LoVo (cell line): ENCODE results near the gene SFXN3.

Experiments used
- DNase-seq: peaks from one replicate; pipeline ENCODE4 v3.0.0-alpha.2; 2016; ENCODE audit warnings: low spot score

Gene SFXN3

DNA sequence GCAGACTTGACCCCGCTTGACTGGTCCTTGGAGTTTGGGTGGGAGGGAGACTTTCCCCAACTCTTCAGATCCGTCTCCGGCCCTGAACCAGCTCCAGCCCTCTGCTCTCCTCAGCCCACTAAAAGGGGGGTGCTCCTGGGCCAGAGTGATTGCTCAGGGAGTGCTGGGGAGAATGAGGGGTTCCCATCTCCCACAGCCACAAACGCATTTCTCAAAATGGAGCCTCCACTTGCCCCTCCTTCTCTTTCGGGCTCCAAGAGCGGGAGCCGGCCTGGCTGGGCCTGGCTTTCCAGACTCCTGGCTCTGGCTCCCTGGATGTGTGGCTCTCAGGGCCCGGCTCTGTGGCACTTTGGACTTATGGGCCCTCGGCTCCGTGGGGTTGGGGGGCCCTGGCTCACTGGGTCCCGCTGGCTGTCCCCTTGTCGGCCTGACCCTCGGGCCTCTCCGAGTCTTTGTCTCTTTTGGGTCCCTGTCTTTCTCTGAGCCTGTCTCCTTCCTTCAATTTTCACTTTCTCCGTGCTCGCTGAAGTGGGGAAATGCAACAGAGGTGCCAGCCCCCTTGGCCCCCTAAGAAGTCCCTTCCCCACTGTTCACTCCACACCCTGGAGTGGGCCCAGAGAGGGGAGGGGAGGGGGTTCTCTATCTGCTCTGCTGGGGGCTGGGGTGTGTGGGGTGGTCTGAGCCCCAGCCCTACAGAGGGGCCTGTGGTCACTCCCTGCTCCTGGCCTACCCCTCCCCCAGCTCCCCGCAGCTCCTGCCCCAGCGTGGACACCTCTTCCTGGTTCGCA, 30.7 kb upstream of the SFXN3 start:
- DNase-seq = no peak

DNA sequence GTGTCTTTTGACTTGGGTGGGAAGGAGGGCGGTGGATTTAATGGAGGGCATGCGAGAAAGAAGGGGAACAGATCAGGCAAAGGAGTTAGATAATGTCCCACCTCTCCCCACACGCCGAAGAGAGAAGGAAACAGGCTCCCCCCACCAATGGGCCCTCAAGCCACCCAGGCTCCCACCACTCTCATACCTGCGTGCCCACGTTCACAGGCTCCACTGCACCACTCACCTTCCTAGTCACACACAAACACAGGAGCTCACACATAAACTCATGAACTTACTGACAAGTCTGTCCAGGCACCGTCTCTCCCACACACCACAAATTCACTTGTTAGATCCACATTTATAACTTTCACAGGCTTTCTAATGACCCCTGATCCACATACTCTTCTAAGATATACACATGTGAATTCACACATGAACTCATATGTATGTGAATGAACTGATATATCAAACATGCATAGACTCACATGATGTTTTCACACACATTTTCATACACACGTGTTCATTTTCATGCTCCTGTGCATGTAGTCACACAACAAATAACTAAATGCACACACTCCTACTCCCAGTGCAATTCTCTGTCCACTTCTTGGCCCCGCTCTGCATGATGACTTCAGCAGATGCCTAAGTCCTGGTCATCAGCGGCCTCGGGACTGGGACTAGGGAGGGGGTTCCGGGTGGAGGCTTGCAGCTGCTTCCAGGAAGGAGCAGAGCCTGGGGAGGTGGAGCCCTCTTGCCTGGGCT, 29.9 kb upstream of the SFXN3 start:
- DNase-seq = no peak

DNA sequence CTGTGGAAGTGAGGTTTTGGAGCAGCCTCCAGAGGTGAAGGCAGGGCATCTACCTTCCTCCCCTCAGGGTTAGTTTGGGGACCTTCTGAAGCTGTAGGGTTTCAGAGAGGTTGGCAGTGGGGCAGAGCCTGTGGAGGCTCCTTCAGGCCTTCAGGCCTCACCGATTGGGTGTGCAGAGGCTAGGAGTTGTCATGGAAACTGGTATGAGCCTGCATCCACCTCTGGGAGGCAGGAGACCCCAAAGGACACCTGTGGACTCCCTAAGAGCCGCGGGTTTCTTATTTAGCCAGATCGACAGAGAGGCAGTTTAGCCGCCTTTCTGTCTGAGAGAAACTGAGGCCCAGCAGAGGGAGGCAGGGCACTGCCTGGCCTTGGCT, 29.4 kb upstream of the SFXN3 start:
- no peak for DNase-seq

DNA sequence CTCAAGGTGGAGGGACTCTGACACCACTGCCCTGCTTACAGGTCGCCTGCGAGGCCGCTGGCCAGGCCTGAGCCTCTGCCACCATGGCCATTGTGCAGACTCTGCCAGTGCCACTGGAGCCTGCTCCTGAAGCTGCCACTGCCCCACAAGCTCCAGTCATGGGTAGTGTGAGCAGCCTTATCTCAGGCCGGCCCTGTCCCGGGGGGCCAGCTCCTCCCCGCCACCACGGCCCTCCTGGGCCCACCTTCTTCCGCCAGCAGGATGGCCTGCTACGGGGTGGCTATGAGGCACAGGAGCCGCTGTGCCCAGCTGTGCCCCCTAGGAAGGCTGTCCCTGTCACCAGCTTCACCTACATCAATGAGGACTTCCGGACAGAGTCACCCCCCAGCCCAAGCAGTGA, 28.6 kb upstream of the SFXN3 start:
- DNase-seq = no peak

DNA sequence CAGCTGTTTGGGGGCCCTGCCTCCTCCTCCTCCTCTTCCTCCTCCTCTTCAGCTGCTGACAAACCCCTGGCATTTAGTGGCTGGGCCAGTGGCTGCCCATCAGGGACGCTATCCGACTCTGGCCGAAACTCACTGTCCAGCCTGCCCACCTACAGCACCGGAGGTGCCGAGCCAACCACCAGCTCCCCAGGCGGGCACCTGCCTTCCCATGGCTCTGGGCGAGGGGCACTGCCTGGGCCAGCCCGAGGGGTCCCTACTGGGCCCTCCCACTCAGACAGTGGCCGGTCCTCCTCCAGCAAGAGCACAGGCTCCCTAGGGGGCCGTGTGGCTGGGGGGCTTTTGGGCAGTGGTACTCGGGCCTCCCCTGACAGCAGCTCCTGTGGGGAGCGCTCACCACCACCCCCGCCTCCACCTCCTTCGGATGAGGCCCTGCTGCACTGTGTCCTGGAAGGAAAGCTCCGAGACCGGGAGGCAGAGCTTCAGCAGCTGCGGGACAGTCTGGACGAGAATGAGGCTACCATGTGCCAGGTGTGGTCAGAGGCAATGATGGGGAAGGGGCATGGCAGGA, 27.3 kb upstream of the SFXN3 start:
- DNase-seq = no peak

DNA sequence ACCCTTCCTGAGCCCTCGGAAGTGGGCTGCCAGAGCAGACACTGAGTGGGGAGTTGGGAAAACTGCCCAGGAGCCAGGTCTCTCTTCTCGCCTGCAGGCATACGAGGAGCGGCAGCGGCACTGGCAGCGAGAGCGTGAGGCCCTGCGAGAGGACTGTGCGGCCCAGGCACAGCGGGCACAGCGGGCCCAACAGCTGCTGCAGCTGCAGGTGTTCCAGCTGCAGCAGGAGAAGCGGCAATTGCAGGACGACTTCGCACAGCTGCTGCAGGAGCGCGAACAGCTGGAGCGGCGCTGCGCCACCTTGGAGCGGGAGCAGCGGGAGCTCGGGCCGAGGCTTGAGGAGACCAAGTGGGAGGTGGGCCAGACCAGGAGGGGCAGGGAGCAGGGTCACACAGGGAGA, 25.7 kb upstream of the SFXN3 start:
- no peak for DNase-seq

DNA sequence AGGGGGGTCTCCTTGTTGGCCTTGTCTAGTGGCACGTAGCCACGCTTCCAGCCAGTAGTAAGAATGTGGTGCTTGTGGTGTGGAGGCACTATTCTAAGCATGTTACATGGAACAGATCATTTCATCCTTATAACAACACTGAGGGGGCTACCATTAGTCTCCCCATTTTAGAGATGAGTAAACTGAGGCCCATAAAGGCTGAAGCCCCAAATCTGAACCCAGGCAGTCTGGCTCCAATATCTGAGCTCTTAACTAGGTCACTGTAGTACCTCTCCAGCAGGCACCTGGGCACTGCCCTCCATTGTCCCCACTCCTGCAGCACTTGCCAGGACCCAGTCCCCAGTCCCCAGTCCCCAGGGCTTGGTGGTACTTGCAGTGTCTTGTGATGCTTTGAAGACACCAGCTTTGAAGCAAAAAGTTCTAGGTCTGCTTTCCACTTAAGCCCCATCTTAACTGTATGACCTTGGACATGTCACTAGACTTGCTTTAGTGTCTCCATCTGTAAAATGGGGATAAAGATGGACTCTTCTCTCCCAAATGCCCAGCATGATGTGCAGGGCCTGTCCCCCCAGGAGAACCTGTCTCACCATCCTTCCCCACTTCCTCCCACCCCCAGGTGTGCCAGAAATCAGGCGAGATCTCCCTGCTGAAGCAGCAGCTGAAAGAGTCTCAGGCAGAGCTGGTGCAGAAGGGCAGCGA, 25.0 kb upstream of the SFXN3 start:
- no peak for DNase-seq

DNA sequence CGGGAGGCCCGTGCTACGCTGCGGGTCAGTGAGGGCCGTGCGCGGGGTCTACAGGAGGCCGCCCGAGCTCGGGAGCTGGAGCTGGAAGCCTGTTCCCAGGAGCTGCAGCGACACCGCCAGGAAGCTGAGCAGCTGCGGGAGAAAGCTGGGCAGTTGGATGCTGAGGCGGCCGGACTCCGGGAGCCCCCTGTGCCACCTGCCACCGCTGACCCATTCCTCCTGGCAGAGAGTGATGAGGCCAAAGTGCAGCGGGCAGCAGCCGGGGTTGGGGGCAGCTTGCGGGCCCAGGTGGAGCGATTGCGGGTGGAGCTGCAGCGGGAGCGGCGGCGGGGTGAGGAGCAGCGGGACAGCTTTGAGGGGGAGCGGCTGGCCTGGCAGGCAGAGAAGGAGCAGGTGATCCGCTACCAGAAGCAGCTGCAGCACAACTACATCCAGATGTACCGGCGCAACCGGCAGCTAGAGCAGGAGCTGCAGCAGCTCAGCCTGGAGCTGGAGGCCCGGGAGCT, 24.4 kb upstream of the SFXN3 start:
- no peak for DNase-seq

DNA sequence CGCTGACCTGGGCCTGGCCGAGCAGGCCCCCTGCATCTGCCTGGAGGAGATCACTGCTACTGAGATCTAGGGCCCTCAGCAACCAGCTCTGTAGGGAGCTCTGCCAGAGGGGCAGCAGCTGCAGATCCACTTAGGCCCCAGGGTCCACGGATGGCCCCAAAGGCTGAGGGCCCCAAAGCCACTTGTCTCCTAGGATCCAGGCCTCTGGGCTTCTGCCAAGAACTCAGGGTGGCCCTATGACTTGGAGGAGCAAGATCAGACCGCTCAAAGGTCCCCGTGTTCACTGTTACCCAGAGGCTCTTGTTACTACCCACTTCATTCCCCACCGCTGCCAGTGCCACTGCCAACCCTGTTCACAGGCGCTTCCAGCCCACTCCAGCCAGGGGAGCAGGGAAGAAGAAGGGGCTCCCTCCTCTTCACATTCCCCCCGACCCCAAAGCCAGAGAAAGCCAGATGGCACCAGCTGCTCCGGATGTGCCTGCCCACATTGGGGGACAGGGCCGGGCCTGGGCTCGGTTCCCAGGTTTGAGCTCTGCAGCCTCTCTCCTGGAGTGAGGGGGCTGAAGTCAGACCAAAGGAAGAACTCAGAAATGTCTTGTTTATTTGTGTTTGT, 23.8 kb upstream of the SFXN3 start:
- no peak for DNase-seq

DNA sequence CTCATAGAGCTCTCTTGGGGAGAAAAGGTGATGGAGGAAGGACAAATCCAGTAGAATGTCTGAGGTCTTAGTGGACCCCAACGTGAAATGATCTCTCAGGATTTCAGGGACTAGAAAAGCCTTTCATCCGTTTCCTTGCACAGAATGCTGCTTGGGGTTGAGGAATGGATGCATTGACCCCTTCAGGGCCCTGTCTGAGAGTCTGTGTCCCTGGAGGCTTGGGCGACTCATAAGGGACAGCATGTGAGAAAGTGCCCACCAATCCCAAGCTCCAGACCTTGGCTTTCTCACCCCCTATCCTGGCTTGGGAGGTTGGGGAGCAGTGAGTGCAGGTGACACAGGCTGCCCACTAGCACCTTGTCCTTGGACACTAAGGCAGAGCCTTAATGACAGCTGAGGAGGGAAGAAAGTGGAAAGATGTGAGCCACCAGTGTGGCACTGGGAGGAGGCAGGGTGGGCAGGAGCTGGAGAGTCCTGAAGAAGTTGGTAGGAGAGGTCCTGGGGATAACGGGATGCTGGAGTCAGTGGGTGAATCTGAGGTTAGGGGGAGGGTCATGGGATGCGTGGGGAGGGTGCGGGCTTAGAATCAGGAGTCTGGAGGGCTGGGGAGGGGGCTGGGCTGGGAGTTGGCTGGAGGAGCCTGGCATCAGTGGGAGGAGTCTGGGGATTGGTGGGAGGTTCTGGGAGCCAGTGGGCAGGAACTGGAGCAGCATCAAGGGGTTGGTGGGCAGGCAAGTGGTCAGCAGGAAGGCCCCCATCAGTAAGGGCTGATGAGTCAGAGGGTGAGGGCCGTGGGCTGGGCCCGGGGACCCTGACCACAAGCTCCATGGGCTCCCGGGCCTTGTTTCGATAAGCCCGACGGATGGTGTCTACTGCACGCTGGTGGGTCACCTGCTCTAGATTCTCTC, 22.9 kb upstream of the SFXN3 start:
- no peak for DNase-seq

DNA sequence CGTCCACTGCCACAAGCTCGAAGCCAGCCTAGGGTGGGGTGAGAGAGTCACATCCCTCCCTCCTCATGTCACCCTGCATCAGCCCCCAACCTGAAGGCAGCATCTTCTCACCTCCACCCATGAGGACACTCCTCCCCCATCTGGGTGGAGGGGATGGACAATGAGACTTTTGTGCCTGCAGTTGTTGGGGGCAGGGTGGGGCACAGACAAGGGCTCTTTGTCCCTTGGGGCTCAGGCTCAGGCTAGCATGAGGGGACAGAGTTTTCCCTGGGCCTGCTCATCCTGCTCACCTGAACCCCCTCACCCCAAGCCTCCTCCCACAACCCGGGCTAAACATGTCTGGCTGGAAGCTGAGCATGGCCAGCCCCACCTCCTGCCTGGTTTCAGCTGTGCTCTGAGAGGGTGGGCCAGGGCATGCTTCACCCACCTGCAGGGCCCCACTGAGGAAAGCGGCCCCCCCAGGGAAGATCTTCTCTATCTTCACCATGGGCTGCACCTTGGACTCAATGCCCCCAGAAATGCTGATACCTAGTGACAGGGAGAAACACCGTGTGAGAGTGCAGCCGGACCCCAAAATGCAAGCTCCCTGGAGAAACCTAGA, 22.1 kb upstream of the SFXN3 start:
- DNase-seq = no peak

DNA sequence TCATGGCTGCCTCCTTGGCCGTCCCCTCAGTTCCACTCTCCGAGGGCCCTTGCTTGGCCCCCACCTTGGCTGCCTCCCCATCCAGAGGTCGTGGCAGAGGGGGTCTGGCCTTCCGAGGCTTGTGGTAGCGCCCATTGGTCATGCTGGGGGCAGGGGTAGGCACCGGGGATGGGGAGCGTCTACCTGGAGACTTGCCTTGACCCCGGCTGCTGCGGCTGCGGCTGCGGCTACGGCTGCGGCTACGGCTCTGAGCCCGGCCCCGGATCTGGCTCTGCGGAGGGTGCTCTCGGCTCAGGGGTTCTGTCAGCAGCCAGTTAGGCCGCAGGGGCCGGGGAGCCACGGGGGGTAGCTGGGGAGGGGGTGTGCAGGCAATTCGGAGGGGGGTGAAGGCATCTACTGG, 20.7 kb upstream of the SFXN3 start:
- DNase-seq = no peak

DNA sequence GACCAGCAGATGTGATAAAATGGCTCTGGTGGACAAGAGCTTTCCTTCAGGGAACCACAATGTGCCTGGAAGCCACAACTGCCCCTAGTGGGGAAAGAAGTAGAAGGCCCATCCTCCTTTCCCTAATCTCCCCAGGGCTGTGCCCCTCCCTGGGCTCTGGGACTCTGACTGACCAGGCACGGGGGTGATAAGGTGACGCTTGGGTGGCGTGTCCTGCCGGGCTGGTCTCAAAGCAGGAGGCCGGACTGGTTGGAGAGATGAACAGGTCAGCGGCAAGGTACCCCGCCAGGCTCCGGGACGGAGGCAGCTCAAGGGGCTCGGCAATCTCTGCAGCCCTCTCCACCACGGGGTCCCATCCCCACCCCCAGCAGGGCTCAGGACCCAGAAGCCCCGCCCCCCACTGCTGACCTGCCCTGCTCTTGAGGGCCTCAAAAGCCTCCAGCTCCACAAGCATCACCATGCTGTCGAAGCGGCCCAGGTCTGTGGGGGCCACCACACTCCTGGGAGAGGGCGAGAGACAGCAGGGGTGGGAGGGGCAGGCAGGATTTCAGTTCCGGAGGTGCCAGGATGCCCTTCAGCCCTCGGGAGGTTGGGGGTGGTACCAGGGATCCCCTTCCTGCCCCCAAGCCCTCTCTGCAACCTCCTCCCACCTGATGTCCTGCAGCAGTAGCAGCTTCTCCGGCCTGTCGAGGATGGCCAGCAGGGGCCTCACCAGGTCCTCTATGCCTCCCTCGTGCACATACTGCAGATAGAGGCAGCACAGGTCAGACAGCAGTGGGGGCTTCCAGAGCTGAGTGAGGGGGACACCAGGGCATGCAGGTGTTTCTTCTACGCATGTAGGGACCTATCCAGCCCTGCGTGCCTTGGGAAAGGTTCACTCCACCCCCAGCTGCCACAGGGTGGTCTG, 19.3 kb upstream of the SFXN3 start:
- DNase-seq = no peak

DNA sequence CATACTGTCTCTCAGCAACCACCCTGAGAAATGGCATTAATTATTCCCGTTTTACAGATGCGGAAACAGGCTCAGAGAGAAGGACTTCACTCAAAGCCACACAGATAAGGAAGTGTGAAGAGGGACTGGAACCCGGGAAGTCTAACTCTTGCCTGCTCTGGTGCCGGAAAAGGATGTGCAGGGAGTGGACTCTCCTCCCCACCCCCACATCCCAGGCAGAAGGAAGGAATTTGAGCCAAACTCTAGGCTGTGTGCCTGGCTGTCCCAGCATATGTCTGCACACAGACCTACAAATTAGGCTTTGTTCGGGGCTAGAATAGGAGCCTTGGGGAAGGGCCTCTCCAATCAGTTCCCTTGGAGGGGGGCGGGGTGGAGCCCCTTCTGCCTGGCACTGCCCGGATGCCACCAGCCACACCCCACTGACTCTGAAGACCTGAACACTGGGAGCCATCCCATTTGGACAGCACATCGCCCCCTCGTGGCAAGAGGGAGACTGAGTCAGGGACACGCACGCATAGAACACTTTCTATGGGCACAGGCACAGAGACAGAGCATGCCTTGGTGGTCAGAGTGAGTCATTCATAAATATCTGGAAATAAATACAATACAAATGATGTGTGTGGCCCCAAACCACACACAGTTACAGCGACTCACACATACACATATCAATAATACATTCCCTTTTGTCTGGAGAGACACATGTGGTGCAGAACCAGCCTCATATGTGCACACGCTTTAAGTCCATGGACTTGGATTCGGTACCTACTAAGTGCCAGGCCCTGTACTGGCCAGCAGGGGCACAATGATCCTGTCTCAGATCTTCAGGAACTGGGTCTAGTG, 18.3 kb upstream of the SFXN3 start:
- DNase-seq = peak; percentile 89

DNA sequence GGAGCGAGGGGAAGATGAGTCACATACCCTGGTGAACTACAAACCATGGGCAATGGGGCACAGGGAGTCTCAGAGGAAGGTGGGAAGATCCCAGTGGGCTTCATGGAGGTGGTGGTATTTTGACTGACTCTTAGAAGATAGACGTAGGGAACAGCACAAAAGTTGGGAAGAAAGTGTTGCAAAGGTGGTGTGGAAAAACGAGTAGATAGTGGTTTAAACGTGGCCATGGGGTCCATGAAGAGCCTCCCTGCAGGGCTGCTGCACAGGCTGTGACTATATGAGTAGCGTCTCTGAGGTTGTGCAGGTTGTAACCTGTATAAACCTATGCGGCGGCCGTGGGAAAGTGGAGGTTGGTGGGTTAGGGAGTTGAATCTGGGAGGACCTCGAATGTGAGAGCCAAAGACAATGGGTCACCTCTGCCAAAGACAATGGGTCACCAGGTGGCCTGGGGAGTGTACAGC, 17.6 kb upstream of the SFXN3 start:
- DNase-seq = no peak

DNA sequence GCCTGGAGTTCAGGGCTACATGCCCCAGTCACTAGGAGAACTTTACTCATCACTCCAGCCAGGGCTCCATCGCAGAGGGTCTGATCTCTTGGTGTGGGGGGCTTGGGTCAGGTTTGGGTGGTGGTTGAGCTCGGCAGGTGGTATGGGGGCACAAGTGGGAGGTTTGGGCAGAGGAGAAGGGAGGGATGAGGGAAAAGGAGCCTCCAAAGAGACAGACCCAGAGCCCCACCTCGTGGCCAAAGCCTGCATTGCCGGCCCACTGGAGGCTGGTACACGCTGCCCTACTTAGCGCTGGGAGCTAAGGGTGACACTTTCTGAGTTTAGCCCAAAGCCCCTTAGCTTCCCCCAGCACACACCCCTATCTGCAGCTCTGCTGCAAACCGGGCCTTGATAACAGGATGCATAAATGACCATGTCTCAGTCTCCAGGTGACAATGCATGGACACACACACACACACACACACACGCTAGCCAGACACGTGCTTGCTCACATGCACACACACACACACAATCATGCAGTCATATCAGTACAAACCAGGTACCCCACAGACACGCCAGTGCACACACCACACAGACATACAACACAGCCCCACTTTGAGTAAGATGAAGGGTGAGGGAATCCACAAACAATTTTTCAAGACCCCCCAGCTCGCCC, 16.7 kb upstream of the SFXN3 start:
- peak; percentile 57 for DNase-seq

DNA sequence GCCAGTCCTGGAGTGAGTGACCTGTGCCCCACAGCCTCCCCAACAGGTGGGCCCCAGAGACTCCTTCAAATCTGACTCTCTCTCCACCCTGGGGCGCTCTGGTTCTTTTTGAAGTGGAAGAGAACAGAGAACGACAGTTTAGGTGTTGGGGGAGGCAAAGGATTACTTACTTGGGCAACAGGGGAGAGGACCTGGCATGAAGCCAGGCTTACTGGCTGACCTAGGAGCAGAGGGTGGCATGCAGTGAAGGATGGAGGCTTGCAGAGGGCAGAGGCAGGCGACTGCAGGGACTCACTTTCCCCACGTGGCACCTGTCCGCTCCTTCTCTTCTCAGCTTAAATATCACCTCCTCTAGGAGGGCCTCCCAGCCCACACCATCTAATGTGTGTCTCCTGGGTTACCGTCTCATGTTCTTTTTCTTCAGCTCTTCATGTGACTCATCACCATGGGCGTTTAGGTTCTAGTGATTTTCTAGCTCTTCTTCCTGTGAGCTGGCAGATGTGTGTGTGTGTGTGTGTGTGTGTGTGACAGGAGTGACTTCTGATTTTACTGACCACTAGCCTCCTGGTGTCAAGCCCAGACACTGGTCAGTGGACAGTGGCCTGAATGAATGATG, 16.0 kb upstream of the SFXN3 start:
- DNase-seq = no peak

DNA sequence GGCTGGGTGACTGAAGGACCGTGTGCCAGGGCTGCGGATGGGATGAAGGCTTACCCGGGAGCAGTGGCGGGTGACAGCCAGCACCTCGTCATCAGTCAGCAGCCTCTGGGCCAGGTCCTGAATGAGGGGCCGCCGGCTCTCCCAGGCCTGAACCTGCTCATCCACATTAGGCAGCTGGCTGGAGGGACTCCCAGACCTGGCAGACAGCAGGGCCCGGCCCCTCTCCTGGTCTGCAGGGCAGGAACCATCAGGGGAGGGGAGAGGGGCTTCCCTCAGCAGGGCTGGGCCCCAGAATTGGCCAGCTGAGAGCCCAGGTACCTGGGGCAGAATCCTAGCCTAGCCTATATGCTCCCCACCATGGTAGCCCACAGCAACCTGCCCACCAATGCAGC, 15.5 kb upstream of the SFXN3 start:
- DNase-seq = no peak
